Liver (tissue), 9 donors: ENCODE measurements around the gene CD47. TPM values are rescaled to one million over a fixed set of nuclear protein-coding genes. Genes with fewer than 3 reads are reported as not detected.

Experiments
- DNase-seq: peaks from one replicate; pipeline ENCODE4 v3.0.0-alpha.2; 2017; ENCODE audit warnings: low spot score
- H3K27ac ChIP-seq, 2 donors: one replicate each; pipeline ENCODE4 v1.7.0; 2013; ENCODE audit warnings: inconsistent platforms in 2 of 2, low read length in 2 of 2, control low read depth in 1 of 2, low read depth in 1 of 2, mild to moderate bottlenecking in 1 of 2
- H3K27me3 ChIP-seq, 4 donors: one replicate each; pipeline versions ENCODE4 v1.6.1 to v1.7.0; 2013; ENCODE audit warnings: low read length in 3 of 4, inconsistent platforms in 1 of 4, mild to moderate bottlenecking in 1 of 4, moderate library complexity in 1 of 4; ENCODE audit not compliant: control insufficient read depth in 4 of 4, insufficient read depth in 4 of 4
- H3K36me3 ChIP-seq, 4 donors: one replicate each; pipeline versions ENCODE4 v1.6.1 to v1.7.0; 2013; ENCODE audit warnings: low read length in 3 of 4, mild to moderate bottlenecking in 3 of 4, low read depth in 1 of 4, moderate library complexity in 1 of 4; ENCODE audit not compliant: control insufficient read depth in 4 of 4, insufficient read depth in 3 of 4
- H3K4me1 ChIP-seq, 4 donors: one replicate each; pipeline versions ENCODE4 v1.6.1 to v1.7.0; 2013; ENCODE audit warnings: low read length in 3 of 4, mild to moderate bottlenecking in 3 of 4, moderate library complexity in 1 of 4; ENCODE audit not compliant: control insufficient read depth in 4 of 4, insufficient read depth in 4 of 4
- H3K4me3 ChIP-seq, 3 donors: one replicate each; pipeline versions ENCODE4 v1.6.1 to v1.7.0; 2013; ENCODE audit warnings: low read length in 3 of 3, control low read depth in 1 of 3, low read depth in 1 of 3, mild to moderate bottlenecking in 1 of 3
- H3K9ac ChIP-seq, 2 donors: one replicate each; pipeline ENCODE4 v1.7.0; 2013; ENCODE audit warnings: low read length in 2 of 2, mild to moderate bottlenecking in 2 of 2, moderate library complexity in 2 of 2, control low read depth in 1 of 2, low read depth in 1 of 2
- H3K9me3 ChIP-seq, 4 donors: one replicate each; pipeline versions ENCODE4 v1.6.1 to v1.7.0; 2013; ENCODE audit warnings: low read length in 3 of 4; ENCODE audit not compliant: control insufficient read depth in 4 of 4
- EGR1 ChIP-seq, 2 donors: IDR thresholded peaks; 2 replicates each; pipeline ENCODE4 v1.6.1; 2016 to 2018; ENCODE audit warnings: antibody characterized with exemption in 2 of 2, low read depth in 2 of 2
- FOXA2 ChIP-seq: IDR thresholded peaks from 2 replicates; pipeline ENCODE4 v1.6.1; 2016; ENCODE audit warnings: antibody characterized with exemption
- GABPA ChIP-seq, 2 donors: IDR thresholded peaks in 1 of 2; conservative IDR thresholded peaks in 1 of 2; 2 replicates each; pipeline ENCODE4 v1.6.1; 2016; ENCODE audit warnings: antibody characterized with exemption in 2 of 2, mild to moderate bottlenecking in 1 of 2, moderate library complexity in 1 of 2
- HNF4A ChIP-seq, 2 donors: conservative IDR thresholded peaks; 2 replicates each; pipeline ENCODE4 v1.6.1; 2016; ENCODE audit warnings: antibody characterized with exemption in 2 of 2, mild to moderate bottlenecking in 2 of 2
- HNF4G ChIP-seq: IDR thresholded peaks from 2 replicates; pipeline ENCODE4 v1.6.1; 2016; ENCODE audit warnings: antibody characterized with exemption
- JUND ChIP-seq, 2 donors: IDR thresholded peaks; 2 replicates each; pipeline ENCODE4 v1.6.1; 2016; ENCODE audit warnings: antibody characterized with exemption in 2 of 2
- MAX ChIP-seq: IDR thresholded peaks from 2 replicates; pipeline ENCODE4 v1.6.1; 2016; ENCODE audit warnings: antibody characterized with exemption
- NR2F2 ChIP-seq: IDR thresholded peaks from 2 replicates; pipeline ENCODE4 v1.6.1; 2016; ENCODE audit warnings: antibody characterized with exemption
- RAD21 ChIP-seq, 2 donors: IDR thresholded peaks; 2 replicates each; pipeline ENCODE4 v1.6.1; 2016; ENCODE audit warnings: antibody characterized with exemption in 2 of 2, mild to moderate bottlenecking in 2 of 2
- REST ChIP-seq: IDR thresholded peaks from 2 replicates; pipeline ENCODE4 v1.6.1; 2016; ENCODE audit warnings: antibody characterized with exemption, mild to moderate bottlenecking
- RXRA ChIP-seq, 2 donors: IDR thresholded peaks; 2 replicates each; pipeline ENCODE4 v1.6.1; 2017 to 2018; ENCODE audit warnings: antibody characterized with exemption in 2 of 2, mild to moderate bottlenecking in 1 of 2
- SP1 ChIP-seq: IDR thresholded peaks from 2 replicates; pipeline ENCODE4 v1.6.1; 2018; ENCODE audit warnings: antibody characterized with exemption, mild to moderate bottlenecking
- YY1 ChIP-seq: IDR thresholded peaks from 2 replicates; pipeline ENCODE4 v1.6.1; 2016; ENCODE audit warnings: antibody characterized with exemption, mild to moderate bottlenecking
- WGBS: extraction: QIAGEN DNeasy Blood & Tissue Kit; methylation state at CpG from one replicate; pipeline ENCODE4 v1.1.7; 2013; 5-methylcytosine and 5-hydroxymethylcytosine counted together
- polyA plus RNA-seq, 2 donors: library from polyadenylated mRNA; stranded (reverse) in 1 of 2; unstranded in 1 of 2; fragments of 200-250 nt in 1 of 2; fragments of >200 nt in 1 of 2; fragmentation: Nextera tagmentation in 1 of 2; extraction: Ambion mirVana in 1 of 2; gene quantifications; one replicate each; pipeline versions ENCODE4 v1.2.1 to v1.2.3, GENCODE V29; 2013 to 2015
- total RNA-seq, 2 donors: library from RNA; depleted of rRNA; stranded (reverse); fragments of >200 nt; gene quantifications; one replicate each; pipeline ENCODE4 v1.2.3, GENCODE V29; 2014
- TF ChIP-seq, protein P1 (sequence below): IDR thresholded peaks from 2 replicates; pipeline ENCODE4 v1.6.1; 2016; ENCODE audit warnings: antibody characterized with exemption
- TF ChIP-seq, protein P2 (sequence below): IDR thresholded peaks from 2 replicates; pipeline ENCODE4 v1.6.1; 2016; ENCODE audit warnings: antibody characterized with exemption
- donor health status: healthy.
- donor health status: healthy.
- donor health status: healthy.
- donor health status: healthy.
- donor health status: healthy.

The CD47 gene
- total and polyA plus RNA-seq, 4 donors = 23.4 to 39.5 (median 33.9) TPM

- no peak overlapping the region for H3K9ac ChIP-seq
- no peak overlapping the region for H3K27ac ChIP-seq
- no peaks in the 10 kb centered on the region for H3K27me3 ChIP-seq
- WGBS = 73% methylated on average over 2 of the region's 2 CpGs
- no peaks in the 10 kb centered on the region for H3K9me3 ChIP-seq
- no peak for DNase-seq
- H3K4me3 ChIP-seq = no peak overlapping the region
- no peaks in the 10 kb centered on the region for H3K36me3 ChIP-seq
- TF ChIP-seq, protein P1, sequence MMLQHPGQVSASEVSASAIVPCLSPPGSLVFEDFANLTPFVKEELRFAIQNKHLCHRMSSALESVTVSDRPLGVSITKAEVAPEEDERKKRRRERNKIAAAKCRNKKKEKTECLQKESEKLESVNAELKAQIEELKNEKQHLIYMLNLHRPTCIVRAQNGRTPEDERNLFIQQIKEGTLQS = no peak
- TF ChIP-seq HNF4A (conservative IDR thresholded peaks at IDR 0.05) (no peak), HNF4G (no peak), GABPA (IDR thresholded peaks at IDR 0.05 in 1 of 2, conservative IDR thresholded peaks at IDR 0.05 in 1 of 2) (no peak), NR2F2 (no peak), JUND (IDR thresholded peaks at IDR 0.05) (no peak), EGR1 (IDR thresholded peaks at IDR 0.05; ENCODE audit: low read depth in 2 of 2) (no peak), REST (no peak), RAD21 (IDR thresholded peaks at IDR 0.05) (no peak)
- H3K4me1 ChIP-seq = peaks cover 0 to 8% (median 5%) of the 10 kb centered on the region in 4 donors
Observed at GRCh38 chr3:108006881-108007331, 83.9 kb downstream of the CD47 start.

GRCh38 chr3:108006077-108006771 is 84.6 kb downstream of the CD47 start:
- no peak for TF ChIP-seq HNF4G
- peak; percentile 62 for TF ChIP-seq MAX
- TF ChIP-seq NR2F2 = peak; percentile 57
- TF ChIP-seq EGR1 (IDR thresholded peaks at IDR 0.05; ENCODE audit: low read depth in 2 of 2) = no peak
- TF ChIP-seq SP1 = peak; percentile 22
- TF ChIP-seq YY1 = peak; percentile 11
- TF ChIP-seq, protein P1 = peak; percentile 34
- peak; percentile 20 to 50 for TF ChIP-seq RXRA (IDR thresholded peaks at IDR 0.05)
- TF ChIP-seq JUND (IDR thresholded peaks at IDR 0.05) = no peak
- TF ChIP-seq, protein P2, sequence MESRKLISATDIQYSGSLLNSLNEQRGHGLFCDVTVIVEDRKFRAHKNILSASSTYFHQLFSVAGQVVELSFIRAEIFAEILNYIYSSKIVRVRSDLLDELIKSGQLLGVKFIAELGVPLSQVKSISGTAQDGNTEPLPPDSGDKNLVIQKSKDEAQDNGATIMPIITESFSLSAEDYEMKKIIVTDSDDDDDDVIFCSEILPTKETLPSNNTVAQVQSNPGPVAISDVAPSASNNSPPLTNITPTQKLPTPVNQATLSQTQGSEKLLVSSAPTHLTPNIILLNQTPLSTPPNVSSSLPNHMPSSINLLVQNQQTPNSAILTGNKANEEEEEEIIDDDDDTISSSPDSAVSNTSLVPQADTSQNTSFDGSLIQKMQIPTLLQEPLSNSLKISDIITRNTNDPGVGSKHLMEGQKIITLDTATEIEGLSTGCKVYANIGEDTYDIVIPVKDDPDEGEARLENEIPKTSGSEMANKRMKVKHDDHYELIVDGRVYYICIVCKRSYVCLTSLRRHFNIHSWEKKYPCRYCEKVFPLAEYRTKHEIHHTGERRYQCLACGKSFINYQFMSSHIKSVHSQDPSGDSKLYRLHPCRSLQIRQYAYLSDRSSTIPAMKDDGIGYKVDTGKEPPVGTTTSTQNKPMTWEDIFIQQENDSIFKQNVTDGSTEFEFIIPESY = peak; percentile 10
- peak; percentile 45 for TF ChIP-seq FOXA2
- peak; percentile 40 to 50 for TF ChIP-seq HNF4A (conservative IDR thresholded peaks at IDR 0.05)
- peak; percentile 19 for TF ChIP-seq REST
- Histone ChIP-seq H3K27me3 (no peaks in the 10 kb centered on the region), H3K27ac (no peak overlapping the region), H3K9me3 (no peaks in the 10 kb centered on the region), H3K36me3 (no peaks in the 10 kb centered on the region), H3K4me1 (peaks cover 0 to 8% (median 5%) of the 10 kb centered on the region in 4 donors), H3K4me3 (no peak overlapping the region), H3K9ac (no peak overlapping the region)
- peak; percentile 44 for DNase-seq
- WGBS = 18% methylated on average over 11 of the region's 11 CpGs
